SK-N-MC (cell line): Measurements from ENCODE around the gene LCE3A.

ENCODE experiments used
- EZH2 ChIP-seq: fragments of 200-600 bp; sonication (generic); IDR thresholded peaks from one replicate; pipeline ENCODE4 v1.6.1; 2017; ENCODE audit warnings: antibody characterized with exemption
- POLR2AphosphoS5 ChIP-seq: IDR thresholded peaks from 2 replicates; pipeline ENCODE4 v1.6.1; 2012; ENCODE audit warnings: mild to moderate bottlenecking, low read depth, low read length, borderline replicate concordance

GRCh38 chr1:152622803-152623202, at the start of gene LCE3A:
- TF ChIP-seq POLR2AphosphoS5 (no peak), EZH2 (no peak)
